GM12875 (cell line): ENCODE results near the gene CARD11.

Experiments
- H3K4me3 ChIP-seq: one replicate; pipeline ENCODE4 v1.5.1; 2011; ENCODE audit warnings: low read depth, low read length, control low read depth
- CTCF ChIP-seq: IDR thresholded peaks from 2 replicates; pipeline ENCODE4 v1.5.1; 2011; ENCODE audit warnings: low read depth, mild to moderate bottlenecking, control low read depth, inconsistent platforms, low read length, moderate library complexity, borderline replicate concordance; ENCODE audit not compliant: insufficient read depth

The CARD11 gene

GRCh38 chr7:3082386-3082785 is 38.7 kb upstream of the CARD11 start:
- H3K4me3 ChIP-seq, result no peak overlapping the region
- TF ChIP-seq CTCF, result no peak

- no peak overlapping the region for H3K4me3 ChIP-seq
- TF ChIP-seq CTCF, result no peak
These were observed 36.4 kb upstream of the CARD11 start for GRCh38 chr7:3080106-3080505.

GRCh38 chr7:3078514-3078913 is 34.8 kb upstream of the CARD11 start:
- no peak overlapping the region for H3K4me3 ChIP-seq
- TF ChIP-seq CTCF, result no peak

- H3K4me3 ChIP-seq, result no peak overlapping the region
- no peak for TF ChIP-seq CTCF
These were observed 33.0 kb upstream of the CARD11 start for GRCh38 chr7:3076700-3077099.

- H3K4me3 ChIP-seq, result no peak overlapping the region
- TF ChIP-seq CTCF, result no peak
These were observed 32.5 kb upstream of the CARD11 start for GRCh38 chr7:3076163-3076562.

- no peak for TF ChIP-seq CTCF
- no peak overlapping the region for H3K4me3 ChIP-seq
These were observed 31.8 kb upstream of the CARD11 start for GRCh38 chr7:3075441-3075840.

- no peak for TF ChIP-seq CTCF
- no peak overlapping the region for H3K4me3 ChIP-seq
These were observed 30.8 kb upstream of the CARD11 start for GRCh38 chr7:3074459-3074821.
